NT2/D1 (cell line): ENCODE results near the gene TMEM14A.

Experiments used
- SUZ12 ChIP-seq: IDR thresholded peaks from 2 replicates; pipeline ENCODE4 v1.6.1; 2011; ENCODE audit not compliant: insufficient read length, insufficient read depth; ENCODE audit errors: extremely low read depth
- YY1 ChIP-seq: IDR thresholded peaks from 2 replicates; pipeline ENCODE4 v1.6.1; 2011; ENCODE audit not compliant: insufficient read length, insufficient read depth
- ZNF274 ChIP-seq: IDR thresholded peaks from 2 replicates; pipeline ENCODE4 v1.6.1; 2011; ENCODE audit warnings: mild to moderate bottlenecking, low read depth, low read length

GRCh38 chr6:52650941-52651340 is 20.0 kb upstream of the TMEM14A start:
- TF ChIP-seq SUZ12 = no peak
- no peak for TF ChIP-seq YY1
- no peak for TF ChIP-seq ZNF274
